Astrocyte (in vitro differentiated cells and primary cell): ENCODE results near the gene NCR2. TPM values are rescaled to one million over a fixed set of nuclear protein-coding genes. Genes with fewer than 3 reads are reported as not detected.

Experiments
- DNase-seq: peaks from one replicate; pipeline ENCODE4 v3.0.0-alpha.2; 2010; ENCODE audit warnings: low read depth
- FAIRE-seq: peaks from 2 replicates; lab custom pipeline; 2011; peaks lifted over from hg19 to GRCh38; lab: Jason Lieb, UNC
- H2AFZ ChIP-seq: 2 replicates; pipeline ENCODE4 v1.6.0; 2012; ENCODE audit warnings: low read depth, low read length, inconsistent platforms
- H3K27ac ChIP-seq: 2 replicates; pipeline ENCODE4 v1.5.1; 2011; ENCODE audit warnings: low read depth, low read length, inconsistent platforms
- H3K27me3 ChIP-seq: 2 replicates; pipeline ENCODE4 v1.6.0; 2011; ENCODE audit warnings: low read length, inconsistent platforms; ENCODE audit not compliant: insufficient read depth
- H3K36me3 ChIP-seq: 2 replicates; pipeline ENCODE4 v1.5.1; 2011; ENCODE audit warnings: low read length, inconsistent platforms; ENCODE audit not compliant: insufficient read depth
- H3K4me1 ChIP-seq: 2 replicates; pipeline ENCODE4 v1.5.1; 2011; ENCODE audit warnings: low read length, inconsistent platforms; ENCODE audit not compliant: insufficient read depth
- H3K4me2 ChIP-seq: 2 replicates; pipeline ENCODE4 v1.6.0; 2012; ENCODE audit warnings: low read length, inconsistent platforms
- H3K4me3 ChIP-seq: 2 replicates; pipeline ENCODE4 v1.5.1; 2011; ENCODE audit warnings: low read depth, mild to moderate bottlenecking, low read length, inconsistent platforms; ENCODE audit not compliant: insufficient read depth
- H3K79me2 ChIP-seq: 2 replicates; pipeline ENCODE4 v1.6.0; 2012; ENCODE audit warnings: mild to moderate bottlenecking, low read length, inconsistent platforms; ENCODE audit not compliant: insufficient read depth
- H3K9ac ChIP-seq: 2 replicates; pipeline ENCODE4 v1.6.0; 2012; ENCODE audit warnings: mild to moderate bottlenecking, low read length, inconsistent platforms
- H3K9me3 ChIP-seq: 2 replicates; pipeline ENCODE4 v1.5.1; 2012; ENCODE audit warnings: low read depth, mild to moderate bottlenecking, low read length, inconsistent platforms; ENCODE audit not compliant: insufficient read depth
- H4K20me1 ChIP-seq: 2 replicates; pipeline ENCODE4 v1.6.0; 2012; ENCODE audit warnings: low read length, inconsistent platforms; ENCODE audit not compliant: insufficient read depth
- H3K27ac Mint-ChIP-seq: one replicate; pipeline ENCODE4 v1.8.0; 2021; ENCODE audit warnings: mild to moderate bottlenecking, mixed read lengths; ENCODE audit not compliant: unreplicated experiment
- H3K27me3 Mint-ChIP-seq: one replicate; pipeline ENCODE4 v1.8.0; 2021; ENCODE audit warnings: low read depth, mixed read lengths; ENCODE audit not compliant: unreplicated experiment
- H3K36me3 Mint-ChIP-seq: one replicate; pipeline ENCODE4 v1.8.0; 2021; ENCODE audit warnings: low read depth, mixed read lengths; ENCODE audit not compliant: unreplicated experiment
- H3K4me1 Mint-ChIP-seq: one replicate; pipeline ENCODE4 v1.8.0; 2021; ENCODE audit warnings: low read depth, mixed read lengths; ENCODE audit not compliant: unreplicated experiment
- H3K4me3 Mint-ChIP-seq: one replicate; pipeline ENCODE4 v1.8.0; 2021; ENCODE audit warnings: mild to moderate bottlenecking, moderate library complexity, mixed read lengths; ENCODE audit not compliant: unreplicated experiment
- H3K9me3 Mint-ChIP-seq: one replicate; pipeline ENCODE4 v1.8.0; 2021; ENCODE audit warnings: mild to moderate bottlenecking, mixed read lengths; ENCODE audit not compliant: unreplicated experiment
- EZH2 ChIP-seq: IDR thresholded peaks from 2 replicates; pipeline ENCODE4 v1.6.1; 2012; ENCODE audit warnings: mild to moderate bottlenecking, low read length, inconsistent platforms; ENCODE audit not compliant: insufficient read depth
- total RNA-seq: library from RNA; stranded (reverse); gene quantifications from 2 replicates; pipeline ENCODE4 v1.2.1, GENCODE V29; 2021
- TF ChIP-seq, protein P1 (sequence below): IDR thresholded peaks from 2 replicates; pipeline ENCODE4 v1.5.1; 2011; ENCODE audit warnings: low read depth, mild to moderate bottlenecking, inconsistent platforms, low read length, moderate library complexity; ENCODE audit not compliant: insufficient read depth

Gene NCR2
- total RNA-seq, 1 donor from 2014 or later: not detected

DNA sequence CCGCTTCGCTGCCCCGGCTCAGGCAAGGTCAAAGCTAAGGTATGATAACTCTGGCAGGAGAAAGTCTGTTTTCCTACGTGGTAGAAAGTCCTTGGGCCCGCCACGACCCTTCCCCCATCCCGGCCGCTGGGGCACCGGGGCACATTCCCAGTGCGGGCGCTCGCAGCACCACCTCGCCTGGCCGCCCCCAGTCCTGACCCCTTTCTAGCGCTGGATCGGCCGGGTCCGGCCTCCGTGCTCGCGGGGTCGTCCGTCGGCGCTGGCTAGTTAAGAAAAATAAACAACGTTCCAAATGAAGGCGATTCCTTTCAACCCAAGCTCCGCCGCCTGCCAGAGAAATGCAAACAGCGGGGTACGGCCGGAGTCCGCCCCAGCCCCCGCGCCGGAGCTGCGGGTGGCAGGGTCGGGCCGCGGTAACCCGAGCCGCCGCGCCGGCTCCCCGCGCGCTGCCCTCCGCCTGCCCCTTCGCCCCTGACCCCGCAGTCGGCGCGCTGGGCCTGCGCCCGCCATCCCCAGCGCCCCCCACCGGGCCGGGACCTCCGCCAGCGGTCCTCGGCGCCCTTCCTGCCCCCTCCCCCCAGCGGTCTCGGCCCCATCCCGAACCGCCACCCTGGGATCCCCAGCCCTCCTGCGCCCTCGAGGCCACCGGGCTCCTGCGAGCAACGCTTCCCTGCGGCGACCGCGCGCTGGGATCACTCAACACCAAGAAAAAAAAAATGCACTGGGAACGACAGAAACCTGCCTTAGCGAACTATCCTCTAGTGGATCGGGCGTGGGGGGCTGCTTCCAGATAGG lies 37.6 kb downstream of the NCR2 start:
- peak; percentile 96 for TF ChIP-seq EZH2
- TF ChIP-seq, protein P1, sequence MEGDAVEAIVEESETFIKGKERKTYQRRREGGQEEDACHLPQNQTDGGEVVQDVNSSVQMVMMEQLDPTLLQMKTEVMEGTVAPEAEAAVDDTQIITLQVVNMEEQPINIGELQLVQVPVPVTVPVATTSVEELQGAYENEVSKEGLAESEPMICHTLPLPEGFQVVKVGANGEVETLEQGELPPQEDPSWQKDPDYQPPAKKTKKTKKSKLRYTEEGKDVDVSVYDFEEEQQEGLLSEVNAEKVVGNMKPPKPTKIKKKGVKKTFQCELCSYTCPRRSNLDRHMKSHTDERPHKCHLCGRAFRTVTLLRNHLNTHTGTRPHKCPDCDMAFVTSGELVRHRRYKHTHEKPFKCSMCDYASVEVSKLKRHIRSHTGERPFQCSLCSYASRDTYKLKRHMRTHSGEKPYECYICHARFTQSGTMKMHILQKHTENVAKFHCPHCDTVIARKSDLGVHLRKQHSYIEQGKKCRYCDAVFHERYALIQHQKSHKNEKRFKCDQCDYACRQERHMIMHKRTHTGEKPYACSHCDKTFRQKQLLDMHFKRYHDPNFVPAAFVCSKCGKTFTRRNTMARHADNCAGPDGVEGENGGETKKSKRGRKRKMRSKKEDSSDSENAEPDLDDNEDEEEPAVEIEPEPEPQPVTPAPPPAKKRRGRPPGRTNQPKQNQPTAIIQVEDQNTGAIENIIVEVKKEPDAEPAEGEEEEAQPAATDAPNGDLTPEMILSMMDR: no peak
- Histone ChIP-seq H3K27me3 (peaks cover 81% of the 10 kb centered on the region), H3K4me3 (no peak overlapping the region), H3K9ac (no peak overlapping the region), H3K9me3 (no peaks in the 10 kb centered on the region), H2AFZ (no peak overlapping the region), H3K27ac (no peak overlapping the region), H4K20me1 (peaks cover 6% of the 10 kb centered on the region), H3K36me3 (no peaks in the 10 kb centered on the region), H3K4me1 (peaks cover 9% of the 10 kb centered on the region), H3K79me2 (no peaks in the 10 kb centered on the region), H3K4me2 (peak overlapping the region; percentile 81)
- Mint-ChIP-seq H3K27me3 (peaks cover 80% of the 10 kb centered on the region), H3K4me1 (peaks cover 15% of the 10 kb centered on the region), H3K4me3 (peak overlapping the region; percentile 78), H3K9me3 (peaks cover 2% of the 10 kb centered on the region), H3K27ac (no peak overlapping the region), H3K36me3 (no peaks in the 10 kb centered on the region)
- DNase-seq (no peak), FAIRE-seq (no peak)

- H3K27ac ChIP-seq: no peak overlapping the region
- peak; percentile 85 for TF ChIP-seq EZH2
- TF ChIP-seq, protein P1: no peak
- H3K9me3 Mint-ChIP-seq: peaks cover 2% of the 10 kb centered on the region
- peaks cover 9% of the 10 kb centered on the region for H3K4me1 ChIP-seq
- H3K4me1 Mint-ChIP-seq: peaks cover 15% of the 10 kb centered on the region
- no peak overlapping the region for H3K27ac Mint-ChIP-seq
- H3K36me3 ChIP-seq: no peaks in the 10 kb centered on the region
- H3K9me3 ChIP-seq: no peaks in the 10 kb centered on the region
- no peaks in the 10 kb centered on the region for H3K36me3 Mint-ChIP-seq
- no peaks in the 10 kb centered on the region for H3K79me2 ChIP-seq
- FAIRE-seq (no peak), DNase-seq (no peak)
- H3K4me3 Mint-ChIP-seq: peak overlapping the region; percentile 45
- H4K20me1 ChIP-seq: peaks cover 6% of the 10 kb centered on the region
- peak overlapping the region; percentile 8 for H3K4me2 ChIP-seq
- peaks cover 86% of the 10 kb centered on the region for H3K27me3 ChIP-seq
- no peak overlapping the region for H2AFZ ChIP-seq
- no peak overlapping the region for H3K9ac ChIP-seq
- peaks cover 83% of the 10 kb centered on the region for H3K27me3 Mint-ChIP-seq
- H3K4me3 ChIP-seq: no peak overlapping the region
Measured at GRCh38 chr6:41373627-41373918, 38.2 kb downstream of the NCR2 start.
